HG02870 (cell line): ENCODE results near the gene ATG14.

Experiments used
- ATAC-seq: cut with Tn5 transposase; IDR thresholded peaks from one replicate; pipeline ENCODE4 v1.9.1; 2021; ENCODE audit warnings: mild to moderate bottlenecking, moderate library complexity; ENCODE audit not compliant: unreplicated experiment

ATG14 gene

DNA sequence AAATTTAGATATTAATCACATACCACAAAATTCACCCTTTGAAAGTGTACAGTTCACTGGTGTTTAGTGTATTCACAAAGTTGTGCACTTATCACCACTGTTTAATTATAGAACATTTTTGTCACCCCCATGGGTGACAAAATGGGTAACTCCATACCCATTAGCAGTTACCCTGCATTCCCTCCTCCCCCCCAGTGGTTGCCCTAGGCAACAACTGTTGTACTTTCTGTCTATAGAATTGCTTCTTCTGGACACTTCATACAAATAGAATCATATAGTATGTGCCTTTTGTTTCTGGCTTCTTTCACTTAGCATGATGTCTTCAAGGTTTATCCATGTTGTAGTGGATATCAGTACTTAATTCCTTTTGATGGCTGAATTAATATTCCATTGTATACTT lies 87.7 kb downstream of the ATG14 start:
- ATAC-seq, result no peak

DNA sequence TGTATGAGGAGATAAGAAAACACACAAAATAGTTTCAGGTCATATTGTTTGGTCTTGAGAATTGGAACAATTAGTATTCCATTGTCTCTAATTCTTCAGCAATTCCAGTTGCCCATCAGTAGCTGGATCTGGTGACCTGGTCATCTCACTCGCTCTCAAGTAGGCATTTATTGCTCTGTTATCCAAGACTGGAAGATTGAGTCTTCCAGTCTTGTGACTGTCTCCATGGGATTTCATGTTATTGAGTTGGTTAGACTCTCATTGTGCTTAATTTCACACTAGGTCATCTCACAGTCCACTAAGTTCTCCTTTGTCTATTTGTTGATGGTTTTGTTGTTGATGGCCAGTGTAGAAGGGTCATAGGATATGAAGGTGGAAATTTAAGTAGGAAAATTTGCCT lies 92.9 kb downstream of the ATG14 start:
- no peak for ATAC-seq

DNA sequence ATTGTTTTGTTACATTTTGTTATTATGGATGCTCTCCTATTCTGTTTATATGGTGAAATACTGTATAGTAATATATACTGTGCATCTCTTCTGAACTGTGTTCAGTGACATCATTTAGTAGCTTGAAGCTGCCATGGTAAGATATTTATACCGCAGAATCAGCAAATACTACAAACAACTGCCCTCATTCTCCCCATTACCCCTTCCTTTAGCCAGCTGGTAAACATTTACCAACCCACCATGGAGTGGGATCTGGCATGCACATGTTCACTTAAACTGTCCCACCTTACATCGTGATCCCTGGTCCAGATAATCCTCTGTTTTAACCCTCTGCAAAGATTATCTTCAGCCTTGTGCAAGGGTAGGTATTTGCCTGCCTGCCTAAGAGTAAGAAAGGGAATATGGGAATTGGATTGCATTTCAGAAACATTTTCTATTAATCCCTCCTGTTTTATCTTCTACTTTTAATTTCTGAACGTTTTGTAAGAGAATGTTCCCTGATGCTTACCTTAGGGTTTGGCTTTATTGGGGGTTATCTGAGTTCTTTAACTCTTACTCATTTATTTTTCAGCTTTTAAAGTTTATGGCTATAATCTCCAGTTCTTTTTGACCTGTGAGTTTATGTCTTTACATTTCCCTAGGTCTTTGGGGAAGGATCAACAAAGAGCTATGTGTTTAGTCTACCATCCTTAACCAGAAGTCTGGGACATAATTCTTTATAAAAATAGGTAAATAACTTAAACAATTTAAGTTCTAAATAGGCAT lies 93.9 kb downstream of the ATG14 start:
- ATAC-seq, result no peak

DNA sequence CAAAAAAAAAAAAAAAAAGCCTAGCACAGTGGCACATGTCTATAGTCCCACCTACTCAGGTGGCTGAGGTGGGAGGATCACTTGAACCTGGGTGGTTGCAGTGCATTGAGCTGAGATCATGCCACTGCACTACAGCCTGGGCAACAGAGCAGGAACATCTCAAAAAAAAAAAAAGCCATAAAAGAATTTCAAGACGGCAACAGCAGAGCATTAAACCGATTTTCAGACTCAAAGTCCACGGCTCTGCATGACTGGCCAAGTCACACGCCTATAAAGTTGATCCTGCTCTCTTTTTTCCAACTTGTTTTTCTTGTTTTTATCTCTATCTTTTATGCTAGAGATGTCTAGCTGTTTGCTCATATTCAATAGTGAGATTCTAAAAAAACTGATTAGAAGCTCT lies 95.1 kb downstream of the ATG14 start:
- ATAC-seq, result no peak
